Measurements from ENCODE around the gene RAMP3.
"Not testable (repeated sequence)": the region's sequence is repeated elsewhere in the genome, so short reads cannot be mapped to it uniquely, and the experiment has no call there.

Gene RAMP3

GRCh38 chr7:45191396-45191795, 33.8 kb downstream of the RAMP3 start:
- no peak for DNase-seq
- TF ChIP-seq POLR2A (IDR thresholded peaks at IDR 0.05; ENCODE audit: low read length) = no peak

- TF ChIP-seq GATA1 (IDR thresholded peaks at IDR 0.05; ENCODE audit: low read depth, low read length) = no peak
- TF ChIP-seq POLR2A (IDR thresholded peaks at IDR 0.05; ENCODE audit: low read length) = no peak
- DNase-seq = no peak
Measured at GRCh38 chr7:45192621-45193041, 35.0 kb downstream of the RAMP3 start.

GRCh38 chr7:45193828-45194227, 36.2 kb downstream of the RAMP3 start:
- DNase-seq = no peak
- no peak for TF ChIP-seq POLR2A (IDR thresholded peaks at IDR 0.05; ENCODE audit: low read length)
- TF ChIP-seq GATA1 (IDR thresholded peaks at IDR 0.05; ENCODE audit: low read depth, low read length) = no peak

- TF ChIP-seq GATA1 (IDR thresholded peaks at IDR 0.05; ENCODE audit: low read depth, low read length) = no peak
- TF ChIP-seq POLR2A (IDR thresholded peaks at IDR 0.05; ENCODE audit: low read length) = no peak
- DNase-seq = no peak
Measured at GRCh38 chr7:45196374-45196773, 38.8 kb downstream of the RAMP3 start.

GRCh38 chr7:45197461-45197860, 39.9 kb downstream of the RAMP3 start:
- no peak for DNase-seq
- no peak for TF ChIP-seq POLR2A (IDR thresholded peaks at IDR 0.05; ENCODE audit: low read length)
- no peak for TF ChIP-seq GATA1 (IDR thresholded peaks at IDR 0.05; ENCODE audit: low read depth, low read length)

DNA sequence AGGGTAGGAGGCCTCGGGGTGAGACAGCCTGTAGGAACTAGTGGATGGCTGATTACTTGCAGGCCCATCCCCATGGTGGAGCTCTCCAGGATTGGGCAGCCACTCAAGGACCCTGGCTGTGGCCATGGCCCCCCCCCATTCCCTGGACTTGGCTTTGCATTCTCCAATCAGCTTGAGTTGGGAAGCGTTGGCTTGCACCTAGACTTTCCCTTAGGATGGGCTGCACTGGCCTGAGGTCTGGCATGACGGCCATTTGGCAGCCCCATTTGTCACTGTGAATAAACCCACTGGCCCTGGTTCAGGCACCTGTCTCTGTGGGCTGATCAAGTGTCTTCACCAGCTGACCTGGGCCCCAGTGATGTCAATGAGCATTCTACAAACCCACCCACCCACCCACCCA, 41.4 kb downstream of the RAMP3 start:
- DNase-seq = no peak
- TF ChIP-seq GATA1 (IDR thresholded peaks at IDR 0.05; ENCODE audit: low read depth, low read length) (no peak), POLR2A (IDR thresholded peaks at IDR 0.05; ENCODE audit: low read length) (no peak)

- TF ChIP-seq POLR2A (IDR thresholded peaks at IDR 0.05; ENCODE audit: low read length) (no peak), GATA1 (IDR thresholded peaks at IDR 0.05; ENCODE audit: low read depth, low read length) (no peak)
- no peak for DNase-seq
Measured at GRCh38 chr7:45199506-45199905, 41.9 kb downstream of the RAMP3 start.

DNA sequence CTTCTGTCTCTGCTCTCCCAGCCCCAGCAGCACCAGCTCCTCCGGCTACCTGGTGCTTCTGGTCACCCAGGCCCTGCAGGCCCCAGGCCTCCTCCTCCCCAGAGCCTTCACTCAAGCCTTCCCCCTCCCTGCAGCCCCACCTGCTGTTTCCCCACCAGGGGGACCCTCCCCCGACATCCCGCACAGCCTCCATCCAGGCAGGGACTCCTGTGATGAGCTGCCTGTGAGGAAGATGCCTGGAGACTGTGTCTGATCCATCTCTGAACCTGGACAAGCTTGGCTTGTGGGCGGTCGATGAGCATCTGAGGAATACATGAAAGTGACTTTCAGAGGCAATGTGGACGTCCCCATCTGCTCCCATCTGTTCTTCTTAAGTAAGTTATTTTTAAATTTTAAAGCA, 45.0 kb downstream of the RAMP3 start:
- TF ChIP-seq GATA1 (IDR thresholded peaks at IDR 0.05; ENCODE audit: low read depth, low read length) (no peak), POLR2A (IDR thresholded peaks at IDR 0.05; ENCODE audit: low read length) (no peak)
- DNase-seq = no peak

- TF ChIP-seq GATA1 (IDR thresholded peaks at IDR 0.05; ENCODE audit: low read depth, low read length) (no peak), POLR2A (IDR thresholded peaks at IDR 0.05; ENCODE audit: low read length) (no peak)
- DNase-seq = no peak
Measured at GRCh38 chr7:45203036-45203435, 45.4 kb downstream of the RAMP3 start.

DNA sequence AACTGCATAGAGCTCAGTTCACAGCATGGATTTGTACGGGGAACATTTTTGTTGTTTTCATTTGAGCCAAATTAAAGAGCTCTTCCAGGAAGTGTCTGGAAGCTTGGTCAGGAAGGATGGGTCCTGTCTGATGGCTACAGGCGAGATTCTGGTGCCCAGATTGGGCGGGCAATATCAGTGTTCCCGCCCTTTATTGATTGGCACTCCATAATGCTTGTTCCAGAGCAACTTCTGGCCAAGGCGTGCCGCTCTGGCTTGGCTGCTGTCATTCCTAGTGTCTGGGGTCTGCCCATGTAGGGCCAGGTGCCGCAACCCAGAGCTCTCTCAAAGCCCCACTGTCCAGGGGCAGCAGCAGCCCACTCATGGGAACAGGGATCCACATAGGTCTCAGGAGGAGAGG, 45.9 kb downstream of the RAMP3 start:
- DNase-seq = no peak
- TF ChIP-seq POLR2A (IDR thresholded peaks at IDR 0.05; ENCODE audit: low read length) (no peak), GATA1 (IDR thresholded peaks at IDR 0.05; ENCODE audit: low read depth, low read length) (no peak)

DNA sequence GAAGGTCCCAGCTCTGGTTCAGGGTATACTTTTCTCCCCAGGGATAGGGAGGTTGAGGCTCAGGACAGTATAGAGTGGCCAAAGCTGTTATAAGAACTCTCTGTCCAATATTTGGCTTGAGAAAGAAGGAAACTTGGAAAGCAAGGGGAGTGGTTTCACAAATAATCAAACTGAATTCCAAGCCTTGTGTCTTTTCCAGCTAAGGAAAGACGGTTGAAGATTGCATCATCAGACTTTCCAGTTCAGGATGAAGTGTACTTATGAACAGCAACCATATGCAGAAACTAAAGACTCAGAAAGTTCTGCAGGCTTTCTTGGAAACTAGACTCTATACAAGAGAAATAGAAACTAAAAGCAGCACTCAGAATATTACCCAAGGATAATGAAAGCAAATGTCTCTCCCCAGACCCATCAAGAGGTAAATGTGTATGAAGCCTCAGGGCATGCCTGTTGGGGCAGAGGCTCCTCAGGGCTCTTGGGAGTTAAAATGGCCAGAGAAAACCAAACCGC, 46.4 kb downstream of the RAMP3 start:
- TF ChIP-seq GATA1 (IDR thresholded peaks at IDR 0.05; ENCODE audit: low read depth, low read length) = no peak
- no peak for TF ChIP-seq POLR2A (IDR thresholded peaks at IDR 0.05; ENCODE audit: low read length)
- DNase-seq = no peak

DNA sequence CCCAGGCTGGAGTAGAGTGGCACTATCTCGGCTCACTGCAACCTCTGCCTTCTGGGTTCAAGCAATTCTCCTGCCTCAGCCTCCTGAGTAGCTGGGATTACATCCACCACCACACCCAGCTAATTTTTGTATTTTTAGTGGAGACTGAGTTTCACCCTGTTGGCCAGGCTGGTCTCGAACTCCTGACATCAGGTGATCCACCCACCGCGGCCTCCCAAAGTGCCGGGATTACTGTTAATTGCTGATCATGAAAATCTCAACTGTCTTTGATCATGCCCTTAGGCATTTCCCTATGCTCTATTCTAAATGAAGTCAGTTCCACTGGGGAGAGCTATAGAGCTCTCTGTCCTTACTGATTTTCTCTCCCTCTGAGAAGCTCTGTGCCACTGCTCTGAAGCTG, 48.7 kb downstream of the RAMP3 start:
- DNase-seq = not testable (repeated sequence)

GRCh38 chr7:45209909-45210308, 52.3 kb downstream of the RAMP3 start:
- DNase-seq = not testable (repeated sequence)

- no peak for DNase-seq
- TF ChIP-seq GATA1 (IDR thresholded peaks at IDR 0.05; ENCODE audit: low read depth, low read length) = no peak
- no peak for TF ChIP-seq POLR2A (IDR thresholded peaks at IDR 0.05; ENCODE audit: low read length)
Measured at GRCh38 chr7:45211066-45211465, 53.5 kb downstream of the RAMP3 start.

DNA sequence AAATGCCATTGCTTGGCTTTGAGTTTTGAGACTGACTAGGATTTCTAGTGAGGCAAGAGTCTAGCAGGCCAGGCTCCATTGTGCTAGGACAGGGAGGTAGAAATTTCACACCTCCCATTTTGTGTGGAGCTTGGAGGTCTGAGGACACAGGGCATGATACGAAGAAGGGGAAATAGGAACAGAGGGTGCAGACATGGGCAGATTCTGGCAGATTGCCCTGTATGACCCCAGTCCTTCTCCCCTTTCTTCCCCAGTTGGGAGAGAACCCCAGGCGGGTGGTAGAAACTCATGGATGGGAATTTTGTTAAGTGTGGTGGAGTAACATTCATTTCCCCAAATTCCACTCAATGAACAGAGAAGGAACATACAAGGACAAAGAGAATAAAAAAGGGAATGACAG, 54.4 kb downstream of the RAMP3 start:
- no peak for DNase-seq
- no peak for TF ChIP-seq POLR2A (IDR thresholded peaks at IDR 0.05; ENCODE audit: low read length)
- no peak for TF ChIP-seq GATA1 (IDR thresholded peaks at IDR 0.05; ENCODE audit: low read depth, low read length)

DNA sequence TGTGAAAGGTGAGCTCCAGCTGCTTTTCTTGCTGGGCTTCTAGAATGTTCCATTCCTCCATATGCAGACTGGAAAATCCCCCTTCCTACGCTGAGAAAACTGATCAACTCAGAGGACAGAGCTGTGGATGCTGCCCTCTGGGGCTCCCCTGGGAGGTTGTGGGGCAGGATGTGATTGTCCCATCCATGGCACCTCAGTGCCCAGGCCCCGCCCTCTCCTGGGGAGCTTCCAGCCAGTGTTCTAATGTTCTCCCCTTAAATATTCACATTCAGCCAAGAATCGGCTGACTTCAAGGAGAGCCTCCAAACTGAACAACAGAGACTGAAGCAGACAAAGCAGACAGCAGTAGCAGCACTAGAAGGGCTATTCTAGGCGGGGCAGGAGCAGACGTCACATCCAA, 55.0 kb downstream of the RAMP3 start:
- no peak for DNase-seq
- TF ChIP-seq POLR2A (IDR thresholded peaks at IDR 0.05; ENCODE audit: low read length) = no peak
- no peak for TF ChIP-seq GATA1 (IDR thresholded peaks at IDR 0.05; ENCODE audit: low read depth, low read length)

Measured in erythroblast (primary cell).